GM23338 (cell line): ENCODE results near the gene ZSCAN32. TPM values are rescaled to one million over a fixed set of nuclear protein-coding genes. Genes with fewer than 3 reads are reported as not detected.

ENCODE experiments used
- ATAC-seq: fragments of 200-7000 bp; cut with Tn5 transposase; 3 replicates; pipeline ENCODE4 v1.9.1; 2020
- DNase-seq: peaks from one replicate; pipeline ENCODE4 v3.0.0-alpha.2; 2015; ENCODE audit warnings: low spot score
- H2AFZ ChIP-seq: fragments of 200-600 bp; sonication (generic); 2 replicates; pipeline ENCODE4 v1.8.0; 2016; ENCODE audit warnings: antibody characterized with exemption, mild to moderate bottlenecking, moderate library complexity
- H3F3A ChIP-seq: fragments of 200-600 bp; sonication (generic); replicated peaks from 2 replicates; pipeline ENCODE4 v1.8.0; 2017; ENCODE audit warnings: antibody characterized with exemption, mixed run types, low read depth
- H3K27ac ChIP-seq: fragments of 200-600 bp; sonication (generic); 2 replicates; pipeline ENCODE4 v1.6.1; 2016; ENCODE audit warnings: low read depth
- H3K27me3 ChIP-seq: fragments of 200-600 bp; sonication (generic); 2 replicates; pipeline ENCODE4 v1.8.0; 2016; ENCODE audit warnings: mild to moderate bottlenecking, mixed run types, moderate library complexity; ENCODE audit not compliant: insufficient read depth
- H3K36me3 ChIP-seq: fragments of 200-600 bp; sonication (generic); 2 replicates; pipeline ENCODE4 v1.8.0; 2016; ENCODE audit warnings: mild to moderate bottlenecking; ENCODE audit not compliant: insufficient read depth
- H3K4me1 ChIP-seq: fragments of 200-600 bp; sonication (generic); 2 replicates; pipeline ENCODE4 v1.8.0; 2016; ENCODE audit warnings: mild to moderate bottlenecking, moderate library complexity; ENCODE audit not compliant: insufficient read depth
- H3K4me2 ChIP-seq: fragments of 200-600 bp; sonication (generic); 2 replicates; pipeline ENCODE4 v1.7.1; 2017; ENCODE audit warnings: mixed run types
- H3K4me3 ChIP-seq: fragments of 200-600 bp; sonication (generic); 2 replicates; pipeline ENCODE4 v1.6.1; 2016; ENCODE audit warnings: mixed run types
- H3K79me2 ChIP-seq: fragments of 200-600 bp; sonication (generic); replicated peaks from 2 replicates; pipeline ENCODE4 v1.8.0; 2017; ENCODE audit warnings: mild to moderate bottlenecking; ENCODE audit not compliant: insufficient read depth
- H3K9me2 ChIP-seq: fragments of 200-600 bp; sonication (generic); 2 replicates; pipeline ENCODE4 v1.8.0; 2017; ENCODE audit not compliant: insufficient read depth
- H4K20me1 ChIP-seq: fragments of 200-600 bp; sonication (generic); replicated peaks from 2 replicates; pipeline ENCODE4 v1.8.0; 2017; ENCODE audit warnings: mild to moderate bottlenecking; ENCODE audit not compliant: insufficient read depth
- H3K27ac Mint-ChIP-seq: 2 replicates; pipeline ENCODE4 v1.8.0; 2020; ENCODE audit warnings: inconsistent platforms, mild to moderate bottlenecking, moderate library complexity, mixed read lengths
- H3K27me3 Mint-ChIP-seq: 3 replicates; pipeline ENCODE4 v1.8.0; 2022; ENCODE audit warnings: low read depth, mild to moderate bottlenecking, moderate library complexity, mixed read lengths, inconsistent platforms; ENCODE audit not compliant: insufficient read depth, poor library complexity
- H3K36me3 Mint-ChIP-seq: 3 replicates; pipeline ENCODE4 v1.8.0; 2021; ENCODE audit warnings: low read depth, mild to moderate bottlenecking, inconsistent platforms, moderate library complexity, mixed read lengths
- H3K4me1 Mint-ChIP-seq: 3 replicates; pipeline ENCODE4 v1.8.0; 2020; ENCODE audit warnings: mild to moderate bottlenecking, inconsistent platforms, mixed read lengths
- H3K4me3 Mint-ChIP-seq: 3 replicates; pipeline ENCODE4 v1.8.0; 2021; ENCODE audit warnings: moderate library complexity, mild to moderate bottlenecking, inconsistent platforms, mixed read lengths
- H3K9me3 Mint-ChIP-seq: 3 replicates; pipeline ENCODE4 v1.8.0; 2020; ENCODE audit warnings: moderate library complexity, mild to moderate bottlenecking, inconsistent platforms, mixed read lengths
- CREB1 ChIP-seq: fragments of 250-450 bp; sonication (Bioruptor Pico); IDR thresholded peaks from 2 replicates; pipeline ENCODE4 v1.5.0; 2020; ENCODE audit warnings: low read depth, mild to moderate bottlenecking, moderate library complexity
- EZH2 ChIP-seq: fragments of 200-600 bp; sonication (generic); IDR thresholded peaks from one replicate; pipeline ENCODE4 v1.8.0; 2017; ENCODE audit warnings: antibody characterized with exemption, mild to moderate bottlenecking, low read depth; ENCODE audit not compliant: unreplicated experiment
- JUNB ChIP-seq: IDR thresholded peaks from one replicate; pipeline ENCODE4 v1.6.1; 2016; ENCODE audit warnings: antibody characterized with exemption; ENCODE audit not compliant: unreplicated experiment
- ZNF114 ChIP-seq: fragments of 250-450 bp; sonication (Bioruptor Pico); IDR thresholded peaks from 2 replicates; pipeline ENCODE4 v1.5.0; 2020; ENCODE audit warnings: mild to moderate bottlenecking, moderate library complexity
- ZNF331 ChIP-seq: fragments of 250-450 bp; sonication (Bioruptor Pico); IDR thresholded peaks from 2 replicates; pipeline ENCODE4 v1.5.0; 2020; ENCODE audit warnings: low read depth, mild to moderate bottlenecking, moderate library complexity
- polyA plus RNA-seq: library from polyadenylated mRNA; unstranded; fragments of >200 nt; fragmentation: Nextera tagmentation; extraction: Ambion mirVana; gene quantifications from 2 replicates; pipeline ENCODE4 v1.2.1, GENCODE V29; 2016
- total RNA-seq: library from RNA; depleted of rRNA; stranded (reverse); fragments of >200 nt; shearing (Covaris generic); gene quantifications from 2 replicates; pipeline ENCODE4 v1.2.3, GENCODE V29; 2014
- TF ChIP-seq, protein P1 (sequence below): IDR thresholded peaks from 2 replicates; pipeline ENCODE4 v1.6.1; 2016; ENCODE audit warnings: antibody characterized with exemption
- TF ChIP-seq, protein P2 (sequence below), 2 experiments: fragments of 200-600 bp in 1 of 2; sonication (generic) in 1 of 2; conservative IDR thresholded peaks; 2 replicates each; pipeline versions ENCODE4 v1.5.1 to v1.6.1; 2016 to 2017; ENCODE audit warnings: antibody characterized with exemption in 2 of 2, low read depth in 2 of 2, mild to moderate bottlenecking in 2 of 2, moderate library complexity in 1 of 2
- TF ChIP-seq, protein P3 (sequence below): fragments of 250-450 bp; sonication (Bioruptor Pico); IDR thresholded peaks from 2 replicates; pipeline ENCODE4 v1.5.0; 2020; ENCODE audit warnings: mild to moderate bottlenecking, moderate library complexity

The ZSCAN32 gene
- total and polyA plus RNA-seq, 2 experiments from 2014 or later: 11.7 to 19.2 TPM

DNA sequence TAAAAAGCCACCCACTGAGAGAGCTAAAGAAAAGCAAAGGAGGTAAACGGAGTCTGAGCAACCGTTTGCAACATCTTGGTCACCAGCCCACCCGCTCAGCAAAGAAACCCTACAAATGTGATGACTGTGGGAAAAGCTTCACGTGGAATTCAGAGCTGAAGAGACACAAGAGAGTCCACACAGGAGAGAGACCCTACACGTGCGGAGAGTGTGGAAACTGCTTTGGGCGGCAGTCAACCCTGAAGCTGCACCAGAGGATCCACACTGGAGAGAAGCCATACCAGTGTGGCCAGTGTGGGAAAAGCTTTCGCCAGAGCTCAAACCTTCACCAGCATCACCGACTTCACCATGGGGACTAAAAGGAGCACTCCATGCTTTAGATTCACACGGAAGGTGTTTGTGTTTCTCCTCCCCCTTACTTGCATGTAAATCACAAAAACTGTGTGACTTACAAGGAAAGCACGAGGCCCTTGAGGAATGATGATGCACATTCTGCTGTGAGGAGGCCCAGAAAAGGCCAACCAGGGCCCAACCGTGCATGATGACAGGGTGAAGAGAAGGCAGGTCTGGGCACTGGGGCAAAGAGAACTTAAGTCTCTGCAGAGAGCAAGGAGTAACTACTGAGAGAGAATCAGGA, 7.9 kb upstream of the ZSCAN32 start (continued):
- TF ChIP-seq, protein P1, sequence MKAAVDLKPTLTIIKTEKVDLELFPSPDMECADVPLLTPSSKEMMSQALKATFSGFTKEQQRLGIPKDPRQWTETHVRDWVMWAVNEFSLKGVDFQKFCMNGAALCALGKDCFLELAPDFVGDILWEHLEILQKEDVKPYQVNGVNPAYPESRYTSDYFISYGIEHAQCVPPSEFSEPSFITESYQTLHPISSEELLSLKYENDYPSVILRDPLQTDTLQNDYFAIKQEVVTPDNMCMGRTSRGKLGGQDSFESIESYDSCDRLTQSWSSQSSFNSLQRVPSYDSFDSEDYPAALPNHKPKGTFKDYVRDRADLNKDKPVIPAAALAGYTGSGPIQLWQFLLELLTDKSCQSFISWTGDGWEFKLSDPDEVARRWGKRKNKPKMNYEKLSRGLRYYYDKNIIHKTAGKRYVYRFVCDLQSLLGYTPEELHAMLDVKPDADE: no peak
- TF ChIP-seq ZNF114 (CRISPR knock-in tag) (no peak), EZH2 (no peak), CREB1 (CRISPR knock-in tag) (no peak)
- TF ChIP-seq, protein P2, sequence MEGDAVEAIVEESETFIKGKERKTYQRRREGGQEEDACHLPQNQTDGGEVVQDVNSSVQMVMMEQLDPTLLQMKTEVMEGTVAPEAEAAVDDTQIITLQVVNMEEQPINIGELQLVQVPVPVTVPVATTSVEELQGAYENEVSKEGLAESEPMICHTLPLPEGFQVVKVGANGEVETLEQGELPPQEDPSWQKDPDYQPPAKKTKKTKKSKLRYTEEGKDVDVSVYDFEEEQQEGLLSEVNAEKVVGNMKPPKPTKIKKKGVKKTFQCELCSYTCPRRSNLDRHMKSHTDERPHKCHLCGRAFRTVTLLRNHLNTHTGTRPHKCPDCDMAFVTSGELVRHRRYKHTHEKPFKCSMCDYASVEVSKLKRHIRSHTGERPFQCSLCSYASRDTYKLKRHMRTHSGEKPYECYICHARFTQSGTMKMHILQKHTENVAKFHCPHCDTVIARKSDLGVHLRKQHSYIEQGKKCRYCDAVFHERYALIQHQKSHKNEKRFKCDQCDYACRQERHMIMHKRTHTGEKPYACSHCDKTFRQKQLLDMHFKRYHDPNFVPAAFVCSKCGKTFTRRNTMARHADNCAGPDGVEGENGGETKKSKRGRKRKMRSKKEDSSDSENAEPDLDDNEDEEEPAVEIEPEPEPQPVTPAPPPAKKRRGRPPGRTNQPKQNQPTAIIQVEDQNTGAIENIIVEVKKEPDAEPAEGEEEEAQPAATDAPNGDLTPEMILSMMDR (conservative IDR thresholded peaks at IDR 0.05; ENCODE audit: low read depth in 2 of 2): no peak

DNA sequence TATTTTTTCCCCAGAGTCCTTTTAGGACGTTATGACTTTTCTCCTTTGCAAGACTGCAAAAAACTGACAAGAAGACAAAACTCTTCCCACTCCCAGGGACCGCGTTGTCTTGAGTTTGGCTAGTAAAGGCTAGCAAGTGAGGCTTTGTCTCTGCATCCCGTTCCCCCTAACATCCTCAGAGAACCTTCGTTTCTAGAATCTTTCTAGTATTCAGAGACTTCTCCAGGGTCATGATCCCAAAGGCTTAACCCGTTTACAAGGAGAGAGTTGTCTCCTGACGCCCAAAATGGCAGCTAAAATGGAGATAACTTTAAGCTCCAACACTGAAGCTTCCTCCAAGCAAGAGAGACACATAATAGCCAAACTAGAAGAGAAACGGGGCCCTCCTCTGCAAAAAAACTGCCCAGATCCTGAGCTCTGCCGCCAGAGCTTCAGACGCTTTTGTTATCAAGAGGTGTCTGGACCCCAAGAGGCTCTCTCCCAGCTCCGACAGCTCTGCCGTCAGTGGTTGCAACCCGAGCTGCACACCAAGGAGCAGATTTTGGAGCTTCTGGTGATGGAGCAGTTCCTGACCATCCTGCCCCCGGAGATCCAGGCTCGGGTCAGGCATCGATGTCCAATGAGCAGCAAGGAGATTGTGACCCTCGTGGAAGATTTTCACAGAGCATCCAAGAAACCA, 1.1 kb upstream of the ZSCAN32 start:
- peak overlapping the region; percentile 78; the same call in 1 of the 2 replicates for H3K27ac Mint-ChIP-seq
- H3K27me3 Mint-ChIP-seq: peaks cover 10% of the 10 kb centered on the region
- Histone ChIP-seq H3K27ac (no peak overlapping the region), H4K20me1 (no peaks in the 10 kb centered on the region; the same call in 1 of the 2 replicates), H3K9me2 (peaks cover 4% of the 10 kb centered on the region; the same call in 1 of the 2 replicates), H3K4me1 (no peaks in the 10 kb centered on the region; the same call in 1 of the 2 replicates), H3K4me2 (peak overlapping the region; percentile 90), H3K36me3 (peaks cover 23% of the 10 kb centered on the region), H3K27me3 (no peaks in the 10 kb centered on the region), H2AFZ (peak overlapping the region; percentile 96), H3K79me2 (peaks cover 37% of the 10 kb centered on the region), H3K4me3 (peak overlapping the region; percentile 89), H3F3A (peaks cover 4% of the 10 kb centered on the region; the same call in 1 of the 2 replicates)
- TF ChIP-seq ZNF331 (CRISPR knock-in tag) (no peak), JUNB (no peak), ZNF114 (CRISPR knock-in tag) (no peak), CREB1 (CRISPR knock-in tag) (no peak)
- TF ChIP-seq, protein P2 (conservative IDR thresholded peaks at IDR 0.05; ENCODE audit: low read depth in 2 of 2): no peak
- TF ChIP-seq, protein P3, sequence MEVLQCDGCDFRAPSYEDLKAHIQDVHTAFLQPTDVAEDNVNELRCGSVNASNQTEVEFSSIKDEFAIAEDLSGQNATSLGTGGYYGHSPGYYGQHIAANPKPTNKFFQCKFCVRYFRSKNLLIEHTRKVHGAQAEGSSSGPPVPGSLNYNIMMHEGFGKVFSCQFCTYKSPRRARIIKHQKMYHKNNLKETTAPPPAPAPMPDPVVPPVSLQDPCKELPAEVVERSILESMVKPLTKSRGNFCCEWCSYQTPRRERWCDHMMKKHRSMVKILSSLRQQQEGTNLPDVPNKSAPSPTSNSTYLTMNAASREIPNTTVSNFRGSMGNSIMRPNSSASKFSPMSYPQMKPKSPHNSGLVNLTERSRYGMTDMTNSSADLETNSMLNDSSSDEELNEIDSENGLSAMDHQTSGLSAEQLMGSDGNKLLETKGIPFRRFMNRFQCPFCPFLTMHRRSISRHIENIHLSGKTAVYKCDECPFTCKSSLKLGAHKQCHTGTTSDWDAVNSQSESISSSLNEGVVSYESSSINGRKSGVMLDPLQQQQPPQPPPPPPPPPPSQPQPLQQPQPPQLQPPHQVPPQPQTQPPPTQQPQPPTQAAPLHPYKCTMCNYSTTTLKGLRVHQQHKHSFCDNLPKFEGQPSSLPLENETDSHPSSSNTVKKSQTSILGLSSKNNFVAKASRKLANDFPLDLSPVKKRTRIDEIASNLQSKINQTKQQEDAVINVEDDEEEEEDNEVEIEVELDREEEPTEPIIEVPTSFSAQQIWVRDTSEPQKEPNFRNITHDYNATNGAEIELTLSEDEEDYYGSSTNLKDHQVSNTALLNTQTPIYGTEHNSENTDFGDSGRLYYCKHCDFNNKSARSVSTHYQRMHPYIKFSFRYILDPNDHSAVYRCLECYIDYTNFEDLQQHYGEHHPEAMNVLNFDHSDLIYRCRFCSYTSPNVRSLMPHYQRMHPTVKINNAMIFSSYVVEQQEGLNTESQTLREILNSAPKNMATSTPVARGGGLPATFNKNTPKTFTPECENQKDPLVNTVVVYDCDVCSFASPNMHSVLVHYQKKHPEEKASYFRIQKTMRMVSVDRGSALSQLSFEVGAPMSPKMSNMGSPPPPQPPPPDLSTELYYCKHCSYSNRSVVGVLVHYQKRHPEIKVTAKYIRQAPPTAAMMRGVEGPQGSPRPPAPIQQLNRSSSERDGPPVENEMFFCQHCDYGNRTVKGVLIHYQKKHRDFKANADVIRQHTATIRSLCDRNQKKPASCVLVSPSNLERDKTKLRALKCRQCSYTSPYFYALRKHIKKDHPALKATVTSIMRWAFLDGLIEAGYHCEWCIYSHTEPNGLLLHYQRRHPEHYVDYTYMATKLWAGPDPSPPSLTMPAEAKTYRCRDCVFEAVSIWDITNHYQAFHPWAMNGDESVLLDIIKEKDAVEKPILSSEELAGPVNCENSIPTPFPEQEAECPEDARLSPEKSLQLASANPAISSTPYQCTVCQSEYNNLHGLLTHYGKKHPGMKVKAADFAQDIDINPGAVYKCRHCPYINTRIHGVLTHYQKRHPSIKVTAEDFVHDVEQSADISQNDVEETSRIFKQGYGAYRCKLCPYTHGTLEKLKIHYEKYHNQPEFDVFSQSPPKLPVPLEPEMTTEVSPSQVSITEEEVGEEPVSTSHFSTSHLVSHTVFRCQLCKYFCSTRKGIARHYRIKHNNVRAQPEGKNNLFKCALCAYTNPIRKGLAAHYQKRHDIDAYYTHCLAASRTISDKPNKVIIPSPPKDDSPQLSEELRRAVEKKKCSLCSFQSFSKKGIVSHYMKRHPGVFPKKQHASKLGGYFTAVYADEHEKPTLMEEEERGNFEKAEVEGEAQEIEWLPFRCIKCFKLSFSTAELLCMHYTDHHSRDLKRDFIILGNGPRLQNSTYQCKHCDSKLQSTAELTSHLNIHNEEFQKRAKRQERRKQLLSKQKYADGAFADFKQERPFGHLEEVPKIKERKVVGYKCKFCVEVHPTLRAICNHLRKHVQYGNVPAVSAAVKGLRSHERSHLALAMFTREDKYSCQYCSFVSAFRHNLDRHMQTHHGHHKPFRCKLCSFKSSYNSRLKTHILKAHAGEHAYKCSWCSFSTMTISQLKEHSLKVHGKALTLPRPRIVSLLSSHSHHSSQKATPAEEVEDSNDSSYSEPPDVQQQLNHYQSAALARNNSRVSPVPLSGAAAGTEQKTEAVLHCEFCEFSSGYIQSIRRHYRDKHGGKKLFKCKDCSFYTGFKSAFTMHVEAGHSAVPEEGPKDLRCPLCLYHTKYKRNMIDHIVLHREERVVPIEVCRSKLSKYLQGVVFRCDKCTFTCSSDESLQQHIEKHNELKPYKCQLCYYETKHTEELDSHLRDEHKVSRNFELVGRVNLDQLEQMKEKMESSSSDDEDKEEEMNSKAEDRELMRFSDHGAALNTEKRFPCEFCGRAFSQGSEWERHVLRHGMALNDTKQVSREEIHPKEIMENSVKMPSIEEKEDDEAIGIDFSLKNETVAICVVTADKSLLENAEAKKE (CRISPR knock-in tag): 0 out of 2 replicates have a peak, but pooled peaks have one; percentile 15
- peaks cover 66% of the 10 kb centered on the region for H3K36me3 Mint-ChIP-seq
- ATAC-seq: peak; percentile 7
- H3K4me1 Mint-ChIP-seq: peaks cover 7% of the 10 kb centered on the region
- peak; percentile 51 for DNase-seq
- peak overlapping the region; percentile 98 for H3K4me3 Mint-ChIP-seq
- H3K9me3 Mint-ChIP-seq: peaks cover 42% of the 10 kb centered on the region
